GM19238 (cell line): ENCODE results near the gene NFE2L3.

ENCODE experiments used
- DNase-seq: peaks from one replicate; pipeline ENCODE4 v3.0.0; 2011; ENCODE audit warnings: low spot score; ENCODE audit not compliant: insufficient read length

NFE2L3 gene

DNA sequence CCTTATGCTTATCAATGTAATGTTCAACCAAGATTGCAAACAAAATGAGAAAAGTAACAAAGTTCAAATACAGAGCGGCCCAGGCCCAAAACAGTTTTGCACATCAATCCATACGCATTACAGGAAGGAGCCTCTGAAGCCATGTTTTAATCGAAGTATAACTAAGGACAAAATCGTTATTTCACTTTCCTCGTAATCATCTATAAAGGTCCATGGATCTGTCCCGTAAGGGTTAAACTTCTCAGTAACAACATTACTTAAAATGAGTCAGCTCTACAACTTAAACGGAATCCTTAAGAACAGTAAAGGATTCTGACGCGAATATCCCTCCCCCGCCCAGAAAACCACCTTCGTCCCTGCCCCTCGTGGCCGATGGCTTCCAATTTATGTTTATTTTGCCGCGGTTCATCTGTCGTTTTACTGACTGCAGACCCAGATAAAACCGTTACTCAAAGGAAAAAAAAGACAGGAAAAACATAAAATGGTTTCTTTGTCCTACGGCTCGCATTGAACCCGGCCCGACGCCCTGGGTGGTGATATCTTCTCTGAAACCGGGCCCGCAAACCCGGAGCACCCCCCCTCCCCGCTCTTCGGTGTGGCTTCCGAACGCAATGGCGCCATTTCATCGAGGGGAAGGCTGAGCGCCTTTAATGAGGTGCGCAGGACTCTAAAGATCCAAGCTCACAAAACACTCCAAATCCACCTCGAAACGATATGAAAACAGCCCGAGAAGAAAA lies 47.5 kb downstream of the NFE2L3 start:
- DNase-seq, result no peak

DNA sequence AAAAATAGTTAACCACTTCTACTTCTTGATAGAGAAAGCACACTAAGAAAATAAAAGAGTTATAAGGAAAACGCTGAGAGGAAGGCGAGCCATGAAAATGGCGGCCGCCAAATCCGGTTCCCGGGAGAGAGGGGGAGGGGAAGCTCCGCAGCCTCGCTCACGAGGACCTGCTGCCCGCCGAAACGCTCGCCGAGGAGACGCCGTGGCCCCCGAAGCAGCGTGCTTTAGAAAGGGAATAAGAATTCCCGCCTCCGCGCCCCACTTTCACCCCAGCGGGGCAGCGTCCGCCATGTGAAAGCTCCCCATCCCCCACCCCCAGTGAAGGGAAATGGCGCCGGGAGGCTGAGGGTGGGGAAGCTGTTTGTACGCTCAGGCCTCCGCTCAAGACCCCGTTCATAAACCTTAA lies 48.0 kb downstream of the NFE2L3 start:
- no peak for DNase-seq

DNA sequence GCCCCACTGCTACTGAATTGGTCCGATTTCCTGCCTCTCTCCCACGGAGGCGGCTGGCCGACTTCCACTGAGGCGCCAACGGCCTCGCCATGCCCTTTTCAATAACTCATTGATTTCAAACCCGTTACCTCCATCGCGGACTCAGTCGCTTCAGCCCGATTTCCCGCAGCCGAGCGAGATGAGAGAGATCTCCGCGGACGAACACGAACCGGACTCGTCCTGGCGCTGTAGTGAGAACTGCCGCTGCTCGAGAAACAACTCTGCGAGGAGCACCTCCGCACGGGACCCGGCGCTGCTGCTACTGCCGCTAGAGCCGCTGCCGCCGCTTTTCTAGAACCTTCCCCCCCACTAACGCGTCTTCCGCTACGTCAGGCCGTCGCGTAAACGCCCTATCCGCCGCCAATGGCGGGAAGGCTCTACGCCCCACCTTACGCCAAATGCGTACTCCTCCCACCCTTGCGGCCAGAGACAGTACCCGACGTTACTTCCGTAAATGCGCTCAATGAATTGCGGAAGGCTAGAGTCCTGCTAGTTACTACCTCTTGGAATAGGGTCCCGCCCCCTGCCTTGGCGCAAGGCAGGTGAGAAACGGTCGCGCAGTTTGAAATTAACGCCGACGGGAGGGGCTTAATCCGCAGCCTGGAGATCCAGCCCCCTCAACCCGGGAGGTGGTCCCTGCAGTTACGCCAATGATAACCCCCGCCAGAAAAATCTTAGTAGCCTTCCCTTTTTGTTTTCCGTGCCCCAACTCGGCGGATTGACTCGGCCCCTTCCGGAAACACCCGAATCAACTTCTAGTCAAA lies 48.6 kb downstream of the NFE2L3 start, which contains the start of gene HNRNPA2B1:
HNRNPA2B1 (minus strand) TSS at position 303 of the 803 bp plus-strand sequence; CDS start at position 134, 169 bp downstream.
- DNase-seq, result peak; percentile 50

DNA sequence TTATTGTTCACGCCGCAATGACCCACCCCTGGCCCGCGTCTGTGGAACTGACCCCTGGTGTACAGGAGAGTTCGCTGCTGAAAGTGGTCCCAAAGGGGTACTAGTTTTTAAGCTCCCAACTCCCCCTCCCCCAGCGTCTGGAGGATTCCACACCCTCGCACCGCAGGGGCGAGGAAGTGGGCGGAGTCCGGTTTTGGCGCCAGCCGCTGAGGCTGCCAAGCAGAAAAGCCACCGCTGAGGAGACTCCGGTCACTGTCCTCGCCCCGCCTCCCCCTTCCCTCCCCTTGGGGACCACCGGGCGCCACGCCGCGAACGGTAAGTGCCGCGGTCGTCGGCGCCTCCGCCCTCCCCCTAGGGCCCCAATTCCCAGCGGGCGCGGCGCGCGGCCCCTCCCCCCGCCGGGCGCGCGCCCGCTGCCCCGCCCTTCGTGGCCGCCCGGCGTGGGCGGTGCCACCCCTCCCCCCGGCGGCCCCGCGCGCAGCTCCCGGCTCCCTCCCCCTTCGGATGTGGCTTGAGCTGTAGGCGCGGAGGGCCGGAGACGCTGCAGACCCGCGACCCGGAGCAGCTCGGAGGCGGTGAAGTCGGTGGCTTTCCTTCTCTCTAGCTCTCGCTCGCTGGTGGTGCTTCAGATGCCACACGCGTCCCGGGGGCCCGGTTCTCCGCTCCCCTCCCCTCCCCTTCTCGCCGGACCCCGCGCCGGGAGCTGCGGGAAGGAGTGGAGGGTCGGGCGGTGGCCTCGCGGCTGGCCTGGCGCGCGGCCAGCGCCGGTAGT lies 49.4 kb downstream of the NFE2L3 start, which contains the start of gene CBX3:
CBX3 (plus strand) TSS at position 499 of the 772 bp plus-strand sequence. CDS start 1,254 bp downstream, outside the sequence.
- DNase-seq, result peak; percentile 80

- DNase-seq, result peak; percentile 20
Measured at GRCh38 chr7:26202019-26202990, 50.3 kb downstream of the NFE2L3 start.

DNA sequence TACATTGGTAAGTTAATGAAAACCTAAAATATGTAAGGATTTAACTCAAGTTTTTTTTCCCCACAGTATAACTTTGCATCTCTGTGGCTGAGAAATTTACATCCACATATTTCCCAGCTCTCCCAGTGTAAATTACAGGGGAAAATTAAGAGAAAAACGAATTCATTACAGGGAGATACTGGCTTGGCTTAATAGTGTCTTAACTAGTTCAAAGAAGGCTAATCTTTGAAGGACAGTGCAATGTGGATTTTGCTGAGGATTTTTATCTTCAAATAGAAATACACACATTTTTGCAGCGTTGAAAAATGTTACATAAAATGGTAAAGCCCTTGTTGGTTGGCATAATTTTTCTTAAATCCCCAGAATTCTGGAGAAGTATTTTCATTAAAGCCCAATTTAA lies 51.0 kb downstream of the NFE2L3 start:
- DNase-seq, result no peak

GRCh38 chr7:26208040-26208439 lies 56.0 kb downstream of the NFE2L3 start:
- no peak for DNase-seq

DNA sequence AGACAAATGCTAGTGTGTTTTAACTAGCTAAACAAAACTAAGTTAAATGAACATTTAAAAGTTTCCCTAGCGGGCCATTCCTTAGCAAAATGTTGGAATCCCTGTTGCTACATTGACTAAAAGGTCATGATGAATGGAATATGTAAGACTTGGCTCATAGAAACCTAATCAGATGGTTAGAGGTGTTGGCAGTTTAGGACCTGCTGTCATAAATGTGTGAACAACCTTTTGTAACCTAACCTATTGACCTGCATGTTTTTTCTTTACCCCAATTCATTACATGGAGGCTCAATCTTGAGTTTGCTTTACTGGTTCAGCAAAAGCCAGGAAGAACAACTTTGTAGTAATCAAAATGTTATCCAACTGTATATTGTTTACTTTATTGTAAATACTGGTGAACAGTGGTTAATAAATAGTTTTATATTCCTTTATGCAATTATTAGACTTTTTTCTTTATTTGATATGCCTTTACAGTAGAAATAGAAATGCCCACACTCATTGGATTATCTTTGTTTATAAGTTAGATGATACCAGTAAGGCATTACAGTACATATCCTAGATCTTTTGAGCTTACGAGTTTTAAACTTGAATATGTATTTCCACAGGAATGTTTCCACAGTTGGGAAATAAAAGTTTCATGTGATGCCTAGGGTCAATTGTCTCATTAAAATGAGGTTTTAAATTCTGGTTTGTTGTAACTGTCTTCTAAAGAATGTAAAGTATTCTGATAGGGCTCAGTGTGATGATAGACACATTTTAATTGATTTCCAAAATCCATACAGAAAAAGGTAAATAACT lies 61.1 kb downstream of the NFE2L3 start:
- DNase-seq, result no peak

DNA sequence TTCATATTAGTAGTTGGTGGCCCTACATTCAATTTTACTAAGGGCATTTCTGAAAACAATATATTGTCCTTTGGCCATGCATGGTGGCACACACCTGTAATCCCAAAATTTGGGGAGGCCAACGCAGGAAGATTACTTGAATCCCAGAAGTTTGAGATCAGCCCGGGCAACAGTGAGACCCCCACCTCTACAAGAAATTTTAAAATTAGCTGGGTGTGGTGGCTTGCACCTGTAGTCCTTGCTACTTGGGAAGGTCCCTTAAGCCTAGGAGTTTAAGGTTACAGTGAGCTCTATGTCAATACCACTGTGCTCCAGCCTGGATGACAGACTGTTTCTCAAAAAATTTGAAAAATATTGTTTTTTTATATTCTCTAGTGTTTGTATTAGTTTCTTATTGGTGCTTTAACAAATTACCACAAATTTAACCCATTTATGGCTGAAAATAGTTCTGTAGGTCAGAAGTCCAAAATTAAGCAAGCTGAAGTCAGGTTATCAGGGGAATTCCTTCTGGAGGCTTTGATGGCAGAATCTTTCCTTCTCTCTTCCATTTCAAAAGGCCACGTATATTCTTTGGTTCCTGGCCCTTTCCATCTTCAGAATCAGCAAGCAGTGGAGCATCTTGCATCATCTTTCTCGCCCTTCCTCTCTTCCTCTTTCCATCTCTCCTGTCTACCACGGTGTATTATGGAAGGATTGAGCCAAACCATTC lies 62.0 kb downstream of the NFE2L3 start:
- DNase-seq, result no peak

DNA sequence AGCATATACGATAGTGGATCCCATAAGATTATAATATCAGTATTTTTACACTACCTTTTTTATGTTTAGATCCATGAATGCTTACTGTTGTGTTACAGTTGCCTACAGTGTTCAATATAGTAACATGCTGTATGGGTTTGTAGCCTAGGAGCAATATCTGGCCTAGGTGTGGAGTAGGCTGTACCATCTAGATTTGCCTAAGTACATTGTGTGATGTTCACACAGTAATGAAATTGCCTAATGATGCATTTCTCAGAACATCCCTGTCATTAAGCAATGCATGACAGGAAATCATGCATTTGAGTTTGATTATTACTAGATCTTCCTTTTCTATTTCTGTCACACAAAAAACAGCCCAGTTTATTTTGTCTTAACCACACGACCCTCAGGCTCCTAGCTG lies 64.1 kb downstream of the NFE2L3 start:
- DNase-seq, result no peak

DNA sequence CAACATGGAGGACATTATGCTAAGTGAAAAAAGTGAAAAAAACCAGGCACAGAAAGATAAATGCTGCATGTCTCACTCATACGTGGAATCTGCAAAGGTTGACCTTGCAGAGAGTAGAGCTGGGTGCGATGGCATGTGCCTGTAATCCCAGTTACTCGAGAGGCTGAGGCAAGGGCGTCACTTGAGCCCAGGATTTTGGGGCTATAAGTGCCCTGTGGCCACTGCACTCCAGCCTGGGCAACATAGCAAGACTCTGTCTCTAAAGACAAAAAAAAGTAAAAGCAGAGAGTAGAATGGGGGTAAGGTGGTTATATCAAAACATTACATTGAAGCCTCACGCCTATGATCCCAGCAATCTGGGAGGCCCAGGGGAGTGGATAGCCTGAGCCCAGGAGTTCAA lies 72.4 kb downstream of the NFE2L3 start:
- DNase-seq, result no peak

GRCh38 chr7:26227987-26228386 lies 76.0 kb downstream of the NFE2L3 start:
- DNase-seq, result no peak

DNA sequence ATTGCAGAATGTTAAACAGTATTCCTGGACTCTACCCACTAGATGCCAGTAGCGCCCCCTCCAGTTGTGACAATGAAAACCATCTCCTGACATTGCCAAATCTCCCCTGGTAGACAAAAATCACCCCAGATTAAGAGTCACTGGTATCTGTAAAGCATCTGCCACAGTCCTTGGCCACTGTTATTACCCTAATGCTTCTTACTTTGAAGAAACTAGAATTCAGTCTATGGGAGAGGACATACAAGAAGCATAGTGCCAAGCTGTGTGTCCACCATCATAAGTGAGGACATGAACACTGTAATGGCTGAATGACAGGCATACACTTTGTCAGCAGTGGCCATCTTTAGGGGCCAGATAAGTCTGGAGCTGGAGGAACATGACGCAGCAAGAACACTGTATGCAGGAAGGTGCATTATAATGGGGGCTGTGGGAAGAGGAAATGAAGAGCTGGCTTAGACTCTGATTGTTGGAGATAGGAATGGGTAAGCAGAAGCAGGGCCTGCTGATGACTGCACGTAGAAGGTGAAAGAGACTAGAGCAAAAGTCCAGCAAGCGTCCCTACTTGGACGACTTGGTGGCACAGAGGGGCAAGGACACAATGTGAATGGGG lies 82.0 kb downstream of the NFE2L3 start:
- no peak for DNase-seq
